Urothelium cell line (cell line): ENCODE results near the gene GNPAT.

ENCODE experiments used
- DNase-seq: peaks from one replicate; pipeline ENCODE4 v3.0.0; 2011; ENCODE audit warnings: low spot score, mixed read lengths
- FAIRE-seq: peaks from 2 replicates; lab custom pipeline; 2011; peaks lifted over from hg19 to GRCh38; lab: Jason Lieb, UNC

The GNPAT gene

DNA sequence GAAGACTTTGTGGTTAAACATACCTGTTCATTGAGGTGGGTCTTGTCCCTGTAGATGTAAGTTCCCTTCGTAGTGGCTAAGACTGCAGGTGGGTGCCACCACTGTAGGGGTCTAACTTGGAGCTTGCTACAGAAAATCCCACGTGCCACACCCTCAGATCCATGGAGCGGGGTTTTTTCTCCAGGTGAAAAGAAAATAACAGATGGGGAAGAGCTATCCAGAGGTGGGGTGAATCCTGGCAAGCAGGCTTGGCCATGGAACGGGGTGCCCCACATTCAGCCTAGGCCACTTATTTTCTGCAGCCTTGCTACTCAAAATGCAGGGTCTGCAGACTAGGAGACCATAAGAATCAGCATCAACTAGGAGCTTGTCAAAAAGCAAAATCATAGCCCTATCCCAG, 72.6 kb downstream of the GNPAT start:
- no peak for DNase-seq

DNA sequence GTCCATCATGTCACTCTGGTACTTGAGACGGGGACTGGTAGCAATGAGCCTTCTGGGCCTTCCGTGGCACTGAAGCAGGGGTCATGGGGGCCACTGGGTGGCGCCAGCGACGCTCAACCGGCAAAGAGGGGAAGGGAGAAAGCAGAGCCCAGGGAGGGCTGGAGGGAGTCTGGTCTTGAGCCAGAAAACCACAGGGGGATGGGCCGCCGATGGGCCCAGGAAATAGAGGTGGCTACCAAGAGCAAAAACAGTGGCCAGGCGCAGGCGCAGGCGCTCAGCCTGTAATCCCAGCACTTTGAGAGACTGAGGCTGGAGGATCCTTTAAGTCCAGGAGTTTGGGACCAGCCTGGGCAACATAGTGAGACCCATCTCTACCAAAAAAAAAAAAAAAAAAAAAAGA, 74.9 kb downstream of the GNPAT start:
- FAIRE-seq = no peak
- DNase-seq = peak; percentile 25

More for the DNA sequence above, 72.6 kb downstream of the GNPAT start:
- FAIRE-seq = no peak

DNA sequence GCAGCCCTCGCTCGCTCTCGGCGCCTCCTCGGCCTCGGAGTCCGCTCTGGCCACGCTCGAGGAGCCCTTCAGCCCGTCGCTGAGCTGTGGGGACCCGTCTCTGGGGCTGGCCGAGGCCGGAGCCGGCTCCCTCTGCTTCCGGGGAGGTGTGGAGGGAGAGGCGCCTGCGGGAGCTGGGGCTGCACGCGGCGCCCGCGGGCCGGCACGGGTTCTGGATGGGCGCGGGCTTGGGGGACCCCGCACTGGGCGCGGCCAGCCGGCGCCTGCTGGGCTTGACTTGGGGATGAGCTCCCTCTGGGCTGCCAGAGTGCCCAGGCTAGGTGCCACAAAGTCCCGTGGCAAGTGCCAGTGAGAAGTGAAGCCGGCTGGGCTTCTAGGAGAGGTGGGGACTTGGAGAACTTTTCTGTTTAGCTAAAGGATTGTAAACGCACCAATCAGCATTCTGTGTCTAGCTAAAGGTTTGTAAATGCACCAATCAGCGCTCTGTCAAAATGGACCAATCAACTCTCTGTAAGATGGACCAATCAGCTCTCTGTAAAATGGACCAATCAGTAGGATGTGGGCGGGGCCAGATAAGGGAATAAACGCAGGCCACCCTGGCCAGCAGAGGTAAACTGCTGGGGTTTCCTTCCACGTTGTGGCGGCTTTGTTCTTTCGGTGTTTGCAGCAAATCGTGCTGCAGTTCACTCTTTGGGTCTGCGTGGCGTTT, 76.4 kb downstream of the GNPAT start:
- FAIRE-seq (no peak), DNase-seq (no peak)

DNA sequence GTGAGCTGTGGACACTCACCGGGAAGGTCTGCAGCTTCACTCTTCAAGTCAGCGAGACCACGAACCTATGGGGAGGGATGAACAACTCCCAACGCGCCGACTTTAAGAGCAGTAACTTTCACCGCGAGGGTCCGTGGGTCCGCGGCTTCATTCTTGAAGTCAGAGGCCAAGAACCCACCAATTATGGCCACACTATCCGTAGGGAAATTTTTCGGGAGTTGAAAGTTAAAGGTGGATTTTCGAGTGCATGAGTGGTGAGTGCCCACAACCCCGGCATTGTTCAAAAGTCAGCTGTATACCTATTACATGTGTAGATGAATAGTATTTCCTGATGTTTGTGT, 77.0 kb downstream of the GNPAT start:
- FAIRE-seq = no peak
- DNase-seq = no peak

GRCh38 chr1:231318568-231318967, 77.6 kb downstream of the GNPAT start:
- DNase-seq (no peak), FAIRE-seq (no peak)

GRCh38 chr1:231319080-231319479, 78.1 kb downstream of the GNPAT start:
- DNase-seq = no peak
- no peak for FAIRE-seq

- FAIRE-seq (no peak), DNase-seq (no peak)
Measured at GRCh38 chr1:231322880-231323530, 82.0 kb downstream of the GNPAT start.

DNA sequence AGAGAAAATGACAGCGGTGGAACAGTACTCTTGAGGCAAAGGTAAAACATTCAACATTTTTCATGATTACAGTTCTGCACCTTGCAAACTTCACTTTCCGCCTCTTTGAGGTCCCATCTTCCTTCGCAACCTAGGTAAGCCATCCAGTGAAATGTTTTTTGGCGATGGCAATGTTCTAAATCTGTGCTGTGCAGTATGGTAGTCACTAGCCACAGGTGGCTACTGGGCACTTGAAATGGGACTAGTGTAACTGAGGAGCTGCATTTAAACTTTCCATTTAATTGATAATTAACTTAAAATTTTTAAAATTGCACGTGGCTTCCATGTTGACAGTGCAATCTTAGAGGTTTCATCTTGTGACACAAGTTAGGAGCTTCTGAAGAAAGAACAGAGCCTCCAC, 83.6 kb downstream of the GNPAT start:
- no peak for DNase-seq
- FAIRE-seq = no peak

GRCh38 chr1:231326248-231326647, 85.2 kb downstream of the GNPAT start:
- FAIRE-seq (no peak), DNase-seq (no peak)
